ENCODE results near the gene SH2D2A. TPM values are rescaled to one million over a fixed set of nuclear protein-coding genes. Genes with fewer than 3 reads are reported as not detected.

Gene SH2D2A
- total RNA-seq, 2 donors from 2014 or later, result 2.4 to 7.7 TPM

DNA sequence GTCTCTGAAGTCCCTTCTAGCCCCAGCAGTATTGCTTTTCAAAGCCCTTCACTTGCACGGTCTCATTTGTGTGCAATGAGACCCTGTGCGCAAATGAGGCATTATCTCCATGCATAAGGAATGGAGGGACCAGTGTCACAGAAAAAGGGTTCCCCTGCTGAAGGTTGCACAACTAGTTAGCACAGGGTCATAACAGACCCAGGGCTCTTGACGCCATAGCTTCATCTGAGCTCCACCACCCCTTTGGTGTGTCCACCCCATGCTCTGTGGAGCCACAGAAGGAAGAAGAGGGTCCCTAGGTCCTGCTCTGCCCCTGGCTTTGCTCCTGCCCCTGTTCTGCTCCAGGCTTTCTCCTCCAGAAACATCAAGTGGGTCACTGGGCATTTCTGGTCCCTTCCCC lies 12.6 kb downstream of the SH2D2A start:
- H3K9me3 Mint-ChIP-seq, result no peaks in the 10 kb centered on the region
- no peak for TF ChIP-seq CTCF (conservative IDR thresholded peaks at IDR 0.05)
- no peak for DNase-seq
- no peak overlapping the region for H3K4me3 ChIP-seq (ENCODE audit: low read length)
- no peak overlapping the region for H3K4me3 Mint-ChIP-seq
- peaks cover 32% of the 10 kb centered on the region for H3K36me3 ChIP-seq (ENCODE audit: control insufficient read depth, insufficient read depth, low read length)
- H3K27ac ChIP-seq (ENCODE audit: low read depth, low read length), result no peak overlapping the region
- no peaks in the 10 kb centered on the region for H3K27me3 ChIP-seq (ENCODE audit: control insufficient read depth, insufficient read depth, low read length, poor library complexity, severe bottlenecking)
- no peak overlapping the region for H3K9ac ChIP-seq (ENCODE audit: extremely low read depth, low read length, poor library complexity, severe bottlenecking)
- peaks cover 5% of the 10 kb centered on the region for H3K27me3 Mint-ChIP-seq (ENCODE audit: insufficient read depth)
- H3K27ac Mint-ChIP-seq, result no peak overlapping the region
- peaks cover 23% of the 10 kb centered on the region for H3K36me3 Mint-ChIP-seq (ENCODE audit: low read depth)
- H3K4me1 ChIP-seq (ENCODE audit: control insufficient read depth, insufficient read depth, low read length), result peaks cover 9% of the 10 kb centered on the region
- no peaks in the 10 kb centered on the region for H3K9me3 ChIP-seq (ENCODE audit: control insufficient read depth, low read length)
- 94 to 97% methylated on average over 3 of the region's 3 CpGs for WGBS, 2 experiments (ENCODE audit: insufficient coverage in 1 of 2, insufficient read length in 1 of 2)
- peaks cover 10% of the 10 kb centered on the region for H3K4me1 Mint-ChIP-seq

GRCh38 chr1:156803086-156803851 lies 13.4 kb downstream of the SH2D2A start:
- no peak overlapping the region for H3K27ac ChIP-seq (ENCODE audit: low read depth, low read length)
- H3K9me3 ChIP-seq (ENCODE audit: control insufficient read depth, low read length), result no peaks in the 10 kb centered on the region
- no peaks in the 10 kb centered on the region for H3K9me3 Mint-ChIP-seq
- H3K4me3 Mint-ChIP-seq, result no peak overlapping the region
- H3K36me3 Mint-ChIP-seq (ENCODE audit: low read depth), result peaks cover 28% of the 10 kb centered on the region
- no peak for DNase-seq
- WGBS, 2 experiments (ENCODE audit: insufficient coverage in 1 of 2, insufficient read length in 1 of 2), result 93% methylated on average over 7 to 13 of the region's 13 CpGs
- peaks cover 39% of the 10 kb centered on the region for H3K36me3 ChIP-seq (ENCODE audit: control insufficient read depth, insufficient read depth, low read length)
- no peak overlapping the region for H3K27ac Mint-ChIP-seq
- no peaks in the 10 kb centered on the region for H3K27me3 ChIP-seq (ENCODE audit: control insufficient read depth, insufficient read depth, low read length, poor library complexity, severe bottlenecking)
- no peak overlapping the region for H3K4me3 ChIP-seq (ENCODE audit: low read length)
- peaks cover 5% of the 10 kb centered on the region for H3K27me3 Mint-ChIP-seq (ENCODE audit: insufficient read depth)
- H3K9ac ChIP-seq (ENCODE audit: extremely low read depth, low read length, poor library complexity, severe bottlenecking), result no peak overlapping the region
- TF ChIP-seq CTCF (conservative IDR thresholded peaks at IDR 0.05), result no peak
- peaks cover 10% of the 10 kb centered on the region for H3K4me1 Mint-ChIP-seq
- peaks cover 9% of the 10 kb centered on the region for H3K4me1 ChIP-seq (ENCODE audit: control insufficient read depth, insufficient read depth, low read length)

GRCh38 chr1:156802421-156802935 lies 14.2 kb downstream of the SH2D2A start:
- no peak overlapping the region for H3K9ac ChIP-seq (ENCODE audit: extremely low read depth, low read length, poor library complexity, severe bottlenecking)
- H3K9me3 ChIP-seq (ENCODE audit: control insufficient read depth, low read length), result no peaks in the 10 kb centered on the region
- H3K4me1 Mint-ChIP-seq, result peaks cover 10% of the 10 kb centered on the region
- peak overlapping the region; percentile 16 for H3K27ac Mint-ChIP-seq
- H3K4me3 ChIP-seq (ENCODE audit: low read length), result no peak overlapping the region
- H3K4me1 ChIP-seq (ENCODE audit: control insufficient read depth, insufficient read depth, low read length), result peaks cover 11% of the 10 kb centered on the region
- peaks cover 36% of the 10 kb centered on the region for H3K36me3 Mint-ChIP-seq (ENCODE audit: low read depth)
- H3K36me3 ChIP-seq (ENCODE audit: control insufficient read depth, insufficient read depth, low read length), result peaks cover 47% of the 10 kb centered on the region
- H3K27me3 Mint-ChIP-seq (ENCODE audit: insufficient read depth), result no peaks in the 10 kb centered on the region
- H3K4me3 Mint-ChIP-seq, result no peak overlapping the region
- WGBS, 2 experiments (ENCODE audit: insufficient coverage in 1 of 2, insufficient read length in 1 of 2), result 96 to 97% methylated on average over 5 to 8 of the region's 8 CpGs
- no peak overlapping the region for H3K27ac ChIP-seq (ENCODE audit: low read depth, low read length)
- DNase-seq, result no peak
- H3K9me3 Mint-ChIP-seq, result no peaks in the 10 kb centered on the region
- H3K27me3 ChIP-seq (ENCODE audit: control insufficient read depth, insufficient read depth, low read length, poor library complexity, severe bottlenecking), result no peaks in the 10 kb centered on the region
- no peak for TF ChIP-seq CTCF (conservative IDR thresholded peaks at IDR 0.05)

All from endodermal cell (in vitro differentiated cells).